NCI-H69 (cell line): Measurements from ENCODE around the gene ABHD17C.
"Not testable (repeated sequence)": the region's sequence is repeated elsewhere in the genome, so short reads cannot be mapped to it uniquely, and the experiment has no call there.

Source experiments
- DNase-seq: peaks from one replicate; lab custom pipeline; 2025; lab: John Stamatoyannopoulos, UW

Gene ABHD17C

GRCh38 chr15:80730926-80731325 is 35.8 kb downstream of the ABHD17C start:
- no peak for DNase-seq

- no peak for DNase-seq
These were observed 37.1 kb downstream of the ABHD17C start for GRCh38 chr15:80732167-80732566.

GRCh38 chr15:80732818-80733217 is 37.7 kb downstream of the ABHD17C start:
- DNase-seq, result no peak

- DNase-seq, result no peak
These were observed 38.4 kb downstream of the ABHD17C start for GRCh38 chr15:80733460-80733859.

- no peak for DNase-seq
These were observed 40.2 kb downstream of the ABHD17C start for GRCh38 chr15:80735344-80735743.

GRCh38 chr15:80736560-80736959 is 41.5 kb downstream of the ABHD17C start:
- DNase-seq, result peak; percentile 84

GRCh38 chr15:80739919-80740318 is 44.8 kb downstream of the ABHD17C start:
- DNase-seq, result no peak

GRCh38 chr15:80742081-80742480 is 47.0 kb downstream of the ABHD17C start:
- no peak for DNase-seq

- peak; percentile 78 for DNase-seq
These were observed 48.2 kb downstream of the ABHD17C start for GRCh38 chr15:80743189-80743833.

GRCh38 chr15:80744415-80744814 is 49.3 kb downstream of the ABHD17C start:
- no peak for DNase-seq

GRCh38 chr15:80744826-80745225 is 49.7 kb downstream of the ABHD17C start:
- no peak for DNase-seq

- no peak for DNase-seq
These were observed 50.8 kb downstream of the ABHD17C start for GRCh38 chr15:80745888-80746287.

GRCh38 chr15:80747317-80748053 is 52.4 kb downstream of the ABHD17C start:
- peak; percentile 14 for DNase-seq

GRCh38 chr15:80749589-80749988 is 54.5 kb downstream of the ABHD17C start:
- DNase-seq, result no peak

GRCh38 chr15:80750575-80750974 is 55.5 kb downstream of the ABHD17C start:
- DNase-seq, result no peak

GRCh38 chr15:80752204-80752603 is 57.1 kb downstream of the ABHD17C start:
- peak; percentile 69 for DNase-seq

GRCh38 chr15:80753161-80753560 is 58.1 kb downstream of the ABHD17C start:
- DNase-seq, result no peak

GRCh38 chr15:80754014-80754413 is 58.9 kb downstream of the ABHD17C start:
- no peak for DNase-seq

GRCh38 chr15:80755885-80756284 is 60.8 kb downstream of the ABHD17C start:
- DNase-seq, result no peak

- DNase-seq, result no peak
These were observed 63.1 kb downstream of the ABHD17C start for GRCh38 chr15:80758130-80758745.

- no peak for DNase-seq
These were observed 65.8 kb downstream of the ABHD17C start for GRCh38 chr15:80760960-80761359.

- no peak for DNase-seq
These were observed 66.6 kb downstream of the ABHD17C start for GRCh38 chr15:80761754-80762153.

- DNase-seq, result not testable (repeated sequence)
These were observed 68.1 kb downstream of the ABHD17C start for GRCh38 chr15:80763235-80763634.
